Stimulated activated naive CD8-positive, alpha-beta T cell treated with anti-CD3 and anti-CD28 coated beads, Interleukin-15, Interleukin-2, amounts not matched to agents 100 ng/mL and 50 ng/mL, for 24 hours (primary cell): ENCODE data around the gene TMPRSS9.

ENCODE experiments used
- H3K27ac Mint-ChIP-seq: one replicate; pipeline ENCODE4 v1.8.0; 2021; ENCODE audit warnings: mild to moderate bottlenecking, mixed read lengths
- H3K27me3 Mint-ChIP-seq: one replicate; pipeline ENCODE4 v1.8.0; 2021; ENCODE audit warnings: mixed read lengths
- H3K36me3 Mint-ChIP-seq: one replicate; pipeline ENCODE4 v1.8.0; 2021; ENCODE audit warnings: low read depth, mixed read lengths
- H3K4me1 Mint-ChIP-seq: one replicate; pipeline ENCODE4 v1.8.0; 2021; ENCODE audit warnings: low read depth, mixed read lengths
- H3K4me3 Mint-ChIP-seq: one replicate; pipeline ENCODE4 v1.8.0; 2021; ENCODE audit warnings: mild to moderate bottlenecking, mixed read lengths
- H3K9me3 Mint-ChIP-seq: one replicate; pipeline ENCODE4 v1.8.0; 2021; ENCODE audit warnings: mixed read lengths

The TMPRSS9 gene

GRCh38 chr19:2431318-2432055 lies 71.4 kb downstream of the TMPRSS9 start:
- peak overlapping the region; percentile 30 for H3K4me3 Mint-ChIP-seq
- H3K36me3 Mint-ChIP-seq, result peaks cover 34% of the 10 kb centered on the region
- no peaks in the 10 kb centered on the region for H3K9me3 Mint-ChIP-seq
- H3K27me3 Mint-ChIP-seq, result no peaks in the 10 kb centered on the region
- H3K4me1 Mint-ChIP-seq, result peaks cover 9% of the 10 kb centered on the region
- no peak overlapping the region for H3K27ac Mint-ChIP-seq

GRCh38 chr19:2432131-2432848 lies 72.2 kb downstream of the TMPRSS9 start:
- H3K27me3 Mint-ChIP-seq, result no peaks in the 10 kb centered on the region

DNA sequence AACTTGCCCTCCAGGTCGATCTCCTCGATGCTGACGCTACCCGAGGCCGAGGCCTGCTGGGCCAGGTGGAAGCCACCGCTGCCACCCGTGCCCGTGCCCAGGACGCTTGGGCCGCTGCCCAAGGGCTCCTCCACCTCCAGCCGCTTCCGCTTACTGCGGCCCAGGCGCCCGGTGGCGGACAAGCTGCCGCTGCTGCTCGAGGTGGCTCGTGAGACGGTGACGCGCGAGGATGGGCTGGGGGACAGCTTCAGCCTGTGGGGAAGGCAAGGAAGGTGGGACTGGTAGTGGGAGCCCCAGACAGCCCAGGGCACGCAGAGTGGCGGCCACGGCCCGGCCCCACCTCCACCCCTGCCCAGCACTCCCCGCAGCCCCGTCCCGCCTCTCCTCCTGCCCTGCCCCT lies 73.8 kb downstream of the TMPRSS9 start:
- no peak overlapping the region for H3K4me3 Mint-ChIP-seq
- no peaks in the 10 kb centered on the region for H3K27me3 Mint-ChIP-seq
- H3K27ac Mint-ChIP-seq, result no peak overlapping the region
- H3K36me3 Mint-ChIP-seq, result peaks cover 29% of the 10 kb centered on the region
- no peaks in the 10 kb centered on the region for H3K4me1 Mint-ChIP-seq
- no peaks in the 10 kb centered on the region for H3K9me3 Mint-ChIP-seq

More at GRCh38 chr19:2432131-2432848, 72.2 kb downstream of the TMPRSS9 start:
- Mint-ChIP-seq H3K4me3 (no peak overlapping the region), H3K4me1 (peaks cover 8% of the 10 kb centered on the region), H3K36me3 (peaks cover 32% of the 10 kb centered on the region), H3K27ac (no peak overlapping the region), H3K9me3 (no peaks in the 10 kb centered on the region)

- H3K27ac Mint-ChIP-seq, result peak overlapping the region; percentile 36
- H3K4me3 Mint-ChIP-seq, result no peak overlapping the region
- no peaks in the 10 kb centered on the region for H3K4me1 Mint-ChIP-seq
- H3K9me3 Mint-ChIP-seq, result no peaks in the 10 kb centered on the region
- peaks cover 29% of the 10 kb centered on the region for H3K36me3 Mint-ChIP-seq
- no peaks in the 10 kb centered on the region for H3K27me3 Mint-ChIP-seq
These were observed 74.2 kb downstream of the TMPRSS9 start for GRCh38 chr19:2434267-2434666.

DNA sequence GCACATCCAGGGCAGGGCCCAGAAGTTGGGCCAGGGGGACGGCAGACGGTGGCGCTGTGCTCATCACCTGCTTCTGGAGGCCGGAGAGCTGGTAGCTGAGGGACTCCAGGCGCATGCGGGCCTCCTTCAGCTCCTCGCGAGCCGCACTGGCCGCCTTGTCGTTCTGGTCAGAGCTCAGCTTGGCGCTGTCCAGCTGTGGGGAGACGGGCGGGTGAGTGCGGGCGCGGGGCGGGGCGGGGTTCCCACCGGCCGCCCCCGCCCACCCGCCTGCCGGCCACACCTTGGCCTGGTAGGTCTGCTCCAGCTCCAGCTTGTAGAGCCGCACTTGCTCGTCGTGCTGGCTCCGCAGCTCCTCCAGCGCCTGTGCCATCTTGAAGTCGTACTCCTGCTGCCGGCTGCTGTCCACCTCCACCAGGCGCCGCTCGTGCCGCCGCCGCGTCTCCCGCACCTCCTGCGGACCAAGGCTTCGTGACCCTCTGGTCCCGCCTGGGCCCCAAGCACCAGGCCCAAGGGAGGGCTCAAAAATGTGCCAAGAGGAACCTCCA lies 74.7 kb downstream of the TMPRSS9 start:
- H3K9me3 Mint-ChIP-seq, result no peaks in the 10 kb centered on the region
- H3K4me3 Mint-ChIP-seq, result no peak overlapping the region
- H3K36me3 Mint-ChIP-seq, result peaks cover 26% of the 10 kb centered on the region
- H3K27ac Mint-ChIP-seq, result no peak overlapping the region
- H3K27me3 Mint-ChIP-seq, result no peaks in the 10 kb centered on the region
- H3K4me1 Mint-ChIP-seq, result no peaks in the 10 kb centered on the region

GRCh38 chr19:2436384-2436783 lies 76.3 kb downstream of the TMPRSS9 start:
- Mint-ChIP-seq H3K4me3 (no peak overlapping the region), H3K36me3 (peaks cover 21% of the 10 kb centered on the region), H3K9me3 (no peaks in the 10 kb centered on the region), H3K4me1 (no peaks in the 10 kb centered on the region), H3K27me3 (no peaks in the 10 kb centered on the region), H3K27ac (no peak overlapping the region)

GRCh38 chr19:2436926-2437325 lies 76.9 kb downstream of the TMPRSS9 start:
- H3K4me3 Mint-ChIP-seq, result no peak overlapping the region
- no peaks in the 10 kb centered on the region for H3K4me1 Mint-ChIP-seq
- no peaks in the 10 kb centered on the region for H3K9me3 Mint-ChIP-seq
- peaks cover 22% of the 10 kb centered on the region for H3K36me3 Mint-ChIP-seq
- H3K27ac Mint-ChIP-seq, result no peak overlapping the region
- no peaks in the 10 kb centered on the region for H3K27me3 Mint-ChIP-seq

DNA sequence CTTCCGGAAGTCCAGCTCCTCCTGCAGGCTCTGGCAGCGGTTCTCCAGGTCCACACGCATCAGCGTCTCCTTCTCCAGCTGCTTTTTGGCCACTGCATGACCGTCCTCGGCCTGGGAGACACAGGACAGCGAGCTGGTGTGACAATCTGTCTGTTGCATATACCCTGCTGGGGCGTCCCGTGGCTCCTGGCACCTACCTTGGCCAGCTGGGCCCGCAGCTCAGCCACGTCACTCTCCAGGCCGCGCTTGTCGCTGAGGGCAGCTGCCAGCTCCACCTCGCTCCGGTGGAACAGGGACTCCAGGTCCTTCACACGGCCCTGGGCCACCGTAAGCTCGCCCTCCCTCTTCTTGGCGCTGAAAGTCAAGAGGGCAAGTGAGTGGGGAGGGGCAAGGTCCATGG lies 78.1 kb downstream of the TMPRSS9 start:
- peaks cover 22% of the 10 kb centered on the region for H3K36me3 Mint-ChIP-seq
- no peak overlapping the region for H3K4me3 Mint-ChIP-seq
- H3K9me3 Mint-ChIP-seq, result no peaks in the 10 kb centered on the region
- H3K4me1 Mint-ChIP-seq, result no peaks in the 10 kb centered on the region
- H3K27me3 Mint-ChIP-seq, result no peaks in the 10 kb centered on the region
- no peak overlapping the region for H3K27ac Mint-ChIP-seq

DNA sequence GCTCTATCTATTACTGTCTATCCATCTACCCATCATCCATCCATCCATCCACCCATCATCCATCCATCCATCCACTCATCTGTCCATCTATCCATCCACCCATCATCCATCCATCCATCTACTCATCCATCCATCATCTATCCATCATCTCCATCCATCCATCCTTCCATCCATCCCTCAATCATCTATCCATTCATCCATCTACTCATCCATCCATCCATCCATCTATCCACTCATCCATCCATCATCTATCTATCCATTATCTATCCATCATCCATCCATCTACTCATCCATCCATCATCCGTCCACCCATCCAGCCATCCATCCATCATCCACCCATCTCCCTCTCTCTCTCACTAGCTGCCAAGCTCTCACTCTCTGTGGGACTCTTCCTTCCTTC lies 80.5 kb downstream of the TMPRSS9 start:
- H3K36me3 Mint-ChIP-seq, result peaks cover 21% of the 10 kb centered on the region
- no peaks in the 10 kb centered on the region for H3K4me1 Mint-ChIP-seq
- H3K27ac Mint-ChIP-seq, result no peak overlapping the region
- no peaks in the 10 kb centered on the region for H3K27me3 Mint-ChIP-seq
- no peaks in the 10 kb centered on the region for H3K9me3 Mint-ChIP-seq
- H3K4me3 Mint-ChIP-seq, result no peak overlapping the region

DNA sequence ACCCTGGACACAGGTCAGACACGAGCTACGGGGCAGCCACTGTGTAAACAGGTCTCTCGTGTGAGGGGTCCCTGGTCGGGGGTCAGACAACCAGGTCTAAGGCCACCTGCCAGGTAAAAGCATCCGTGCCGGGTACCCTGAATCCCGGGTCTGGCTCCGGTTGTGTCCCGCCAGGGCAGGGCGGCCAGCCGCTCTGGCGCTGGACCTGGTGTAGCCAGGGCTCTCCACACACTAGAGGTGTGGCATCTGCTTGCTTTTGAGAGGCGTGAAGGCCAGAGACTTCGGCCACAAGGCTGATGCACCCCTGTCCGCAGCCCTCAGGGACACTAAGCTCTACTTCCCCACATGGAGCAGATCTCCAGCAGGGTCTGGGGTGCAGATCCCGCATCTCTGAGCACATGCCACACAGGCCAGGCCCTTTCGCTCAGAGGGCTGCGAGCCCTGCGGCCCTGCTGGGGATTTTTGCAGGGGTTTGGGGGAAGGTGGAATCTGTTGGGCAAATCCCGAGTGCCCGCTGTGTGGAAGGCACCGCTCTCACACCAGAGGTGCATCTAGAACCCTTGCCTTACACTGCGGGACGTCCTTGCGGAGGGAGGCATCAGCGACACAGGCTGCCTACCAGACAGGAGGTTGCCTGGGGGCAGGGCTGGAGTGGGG lies 81.2 kb downstream of the TMPRSS9 start:
- H3K4me3 Mint-ChIP-seq, result no peak overlapping the region
- peaks cover under 1% of the 10 kb centered on the region for H3K4me1 Mint-ChIP-seq
- H3K27me3 Mint-ChIP-seq, result no peaks in the 10 kb centered on the region
- H3K9me3 Mint-ChIP-seq, result no peaks in the 10 kb centered on the region
- no peak overlapping the region for H3K27ac Mint-ChIP-seq
- H3K36me3 Mint-ChIP-seq, result peaks cover 19% of the 10 kb centered on the region

- Mint-ChIP-seq H3K9me3 (no peaks in the 10 kb centered on the region), H3K4me1 (peaks cover 17% of the 10 kb centered on the region), H3K27ac (no peak overlapping the region), H3K27me3 (no peaks in the 10 kb centered on the region), H3K4me3 (no peak overlapping the region), H3K36me3 (peaks cover 23% of the 10 kb centered on the region)
These were observed 83.2 kb downstream of the TMPRSS9 start for GRCh38 chr19:2443116-2443784.

GRCh38 chr19:2443785-2444182 lies 83.7 kb downstream of the TMPRSS9 start:
- H3K4me3 Mint-ChIP-seq, result no peak overlapping the region
- no peaks in the 10 kb centered on the region for H3K9me3 Mint-ChIP-seq
- peaks cover 23% of the 10 kb centered on the region for H3K36me3 Mint-ChIP-seq
- H3K27ac Mint-ChIP-seq, result peak overlapping the region; percentile 40
- H3K4me1 Mint-ChIP-seq, result peaks cover 19% of the 10 kb centered on the region
- no peaks in the 10 kb centered on the region for H3K27me3 Mint-ChIP-seq

GRCh38 chr19:2444251-2445002 lies 84.4 kb downstream of the TMPRSS9 start:
- Mint-ChIP-seq H3K27me3 (no peaks in the 10 kb centered on the region), H3K27ac (no peak overlapping the region), H3K4me3 (no peak overlapping the region), H3K4me1 (peaks cover 19% of the 10 kb centered on the region), H3K36me3 (peaks cover 23% of the 10 kb centered on the region), H3K9me3 (no peaks in the 10 kb centered on the region)

DNA sequence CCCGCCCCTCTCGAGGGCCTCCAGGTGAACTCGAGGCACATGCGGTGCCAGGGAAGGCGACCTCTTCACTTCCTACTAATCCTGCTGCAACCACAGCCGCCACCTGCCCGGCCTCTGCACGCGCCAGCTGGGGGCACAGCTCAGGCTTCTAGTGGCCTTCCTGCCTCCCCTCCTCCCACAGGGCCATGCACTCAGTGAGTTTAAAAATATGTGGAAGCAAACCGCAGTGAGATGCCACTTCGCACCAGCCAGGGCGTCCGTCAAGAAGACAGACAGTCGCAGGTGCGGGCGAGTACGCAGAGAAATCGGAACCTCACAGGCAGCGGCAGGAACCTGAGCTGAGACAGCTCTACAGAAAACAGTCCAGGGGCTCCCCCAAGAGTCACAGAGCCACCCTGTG lies 86.3 kb downstream of the TMPRSS9 start:
- H3K36me3 Mint-ChIP-seq, result peaks cover 20% of the 10 kb centered on the region
- peak overlapping the region; percentile 67 for H3K4me3 Mint-ChIP-seq
- no peaks in the 10 kb centered on the region for H3K27me3 Mint-ChIP-seq
- no peaks in the 10 kb centered on the region for H3K9me3 Mint-ChIP-seq
- peak overlapping the region; percentile 16 for H3K27ac Mint-ChIP-seq
- peaks cover 19% of the 10 kb centered on the region for H3K4me1 Mint-ChIP-seq
